ENCODE data around the gene TMEM248.
"Not testable (repeated sequence)": the region's sequence is repeated elsewhere in the genome, so short reads cannot be mapped to it uniquely, and the experiment has no call there.

Gene TMEM248

DNA sequence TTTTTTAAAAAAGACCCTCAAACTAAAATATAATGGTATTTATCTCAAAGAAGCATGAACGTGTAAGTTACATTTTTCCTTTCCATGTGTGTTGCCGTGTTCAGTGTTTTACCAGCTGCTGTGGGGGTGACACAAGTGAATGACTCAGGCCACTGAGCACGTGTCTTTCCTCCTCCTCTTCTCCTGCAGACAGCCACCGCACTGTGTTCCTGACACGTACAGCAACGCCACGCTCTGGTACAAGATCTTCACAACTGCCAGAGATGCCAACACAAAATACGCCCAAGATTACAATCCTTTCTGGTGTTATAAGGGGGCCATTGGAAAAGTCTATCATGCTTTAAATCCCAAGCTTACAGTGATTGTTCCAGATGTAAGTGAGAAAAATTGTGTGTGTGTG, 29.7 kb downstream of the TMEM248 start:
- DNase-seq (ENCODE audit: low read depth), result no peak

DNA sequence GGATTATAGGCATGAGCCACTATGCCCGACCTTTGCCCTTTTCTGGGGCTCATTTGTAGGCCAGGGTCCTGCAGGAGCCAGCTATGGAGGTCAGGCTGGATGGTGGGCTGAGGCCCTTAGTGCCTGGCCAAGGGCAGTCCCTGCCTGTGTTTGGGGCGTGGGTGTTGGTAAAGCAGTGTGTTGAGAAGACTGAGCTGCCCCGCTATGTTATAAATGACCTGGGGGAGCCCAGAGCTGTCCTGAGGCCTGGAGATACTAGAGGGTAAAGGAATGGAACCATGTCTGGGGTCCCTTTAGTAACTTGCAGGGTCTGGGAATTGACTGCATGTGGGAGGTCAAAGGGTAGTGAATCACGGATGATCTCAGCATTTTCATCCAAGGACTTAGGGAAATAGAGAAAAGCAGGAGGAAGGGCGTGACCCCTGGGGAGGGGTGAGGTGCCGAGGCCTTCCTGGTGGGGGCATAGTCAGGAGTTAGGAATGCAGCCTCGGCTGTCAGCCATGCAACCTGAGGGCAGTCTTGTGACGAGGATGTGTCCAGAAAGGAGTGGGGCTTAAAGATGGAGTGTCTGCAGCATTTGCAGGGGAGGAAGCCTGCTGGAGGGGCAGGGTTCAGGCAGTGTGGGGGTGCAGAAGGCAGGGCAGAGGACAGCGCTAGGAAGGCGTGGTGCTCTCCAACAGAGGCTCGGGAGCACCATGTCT, 31.5 kb downstream of the TMEM248 start:
- DNase-seq (ENCODE audit: low read depth), result no peak

DNA sequence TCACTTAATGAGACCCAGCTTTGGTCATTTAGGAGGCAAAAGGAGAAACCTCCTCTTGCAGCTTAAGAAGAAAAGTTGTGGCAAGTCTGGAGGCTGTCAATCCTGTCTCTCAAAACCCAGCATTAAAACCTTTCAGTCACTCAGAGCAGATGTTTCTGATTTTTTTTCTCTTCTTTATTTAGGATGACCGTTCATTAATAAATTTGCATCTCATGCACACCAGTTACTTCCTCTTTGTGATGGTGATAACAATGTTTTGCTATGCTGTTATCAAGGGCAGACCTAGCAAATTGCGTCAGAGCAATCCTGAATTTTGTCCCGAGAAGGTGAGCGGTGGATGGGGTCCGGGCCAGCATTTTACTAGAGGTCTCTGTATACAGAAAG, 32.0 kb downstream of the TMEM248 start:
- DNase-seq (ENCODE audit: low read depth), result no peak

DNA sequence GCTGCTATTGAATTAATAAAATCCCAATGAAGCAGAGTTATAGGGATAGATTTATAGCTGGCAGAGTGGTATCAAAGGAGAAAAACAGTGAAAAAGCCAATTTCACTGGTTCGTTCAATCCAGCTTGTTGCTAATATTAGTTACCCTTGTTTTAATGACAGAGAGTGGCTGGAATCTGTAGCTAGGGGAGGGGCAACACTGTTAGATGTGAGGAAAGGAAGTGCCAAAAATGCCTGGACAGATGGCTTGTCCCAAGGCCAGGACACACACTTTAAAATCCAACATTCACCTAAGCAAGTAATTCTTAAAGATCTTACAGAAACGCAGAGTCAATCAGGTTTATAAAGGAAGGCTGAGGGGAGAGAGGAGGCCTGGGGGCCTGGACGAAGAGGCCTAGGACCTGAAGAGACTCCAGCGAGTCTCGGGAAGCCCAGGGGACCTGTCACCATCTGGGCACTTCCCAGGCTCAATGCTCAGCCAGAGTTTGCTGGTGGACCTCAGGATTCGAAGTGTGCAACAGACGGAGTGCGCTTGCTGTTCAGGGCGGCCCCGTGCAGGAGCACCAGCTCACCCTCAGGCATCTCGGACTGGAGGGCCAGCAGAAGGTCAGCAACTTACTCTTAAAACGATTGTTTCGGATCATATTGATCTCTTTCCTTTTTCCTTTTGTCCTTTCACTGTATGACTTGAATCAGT, 36.7 kb downstream of the TMEM248 start:
- DNase-seq (ENCODE audit: low read depth), result no peak

DNA sequence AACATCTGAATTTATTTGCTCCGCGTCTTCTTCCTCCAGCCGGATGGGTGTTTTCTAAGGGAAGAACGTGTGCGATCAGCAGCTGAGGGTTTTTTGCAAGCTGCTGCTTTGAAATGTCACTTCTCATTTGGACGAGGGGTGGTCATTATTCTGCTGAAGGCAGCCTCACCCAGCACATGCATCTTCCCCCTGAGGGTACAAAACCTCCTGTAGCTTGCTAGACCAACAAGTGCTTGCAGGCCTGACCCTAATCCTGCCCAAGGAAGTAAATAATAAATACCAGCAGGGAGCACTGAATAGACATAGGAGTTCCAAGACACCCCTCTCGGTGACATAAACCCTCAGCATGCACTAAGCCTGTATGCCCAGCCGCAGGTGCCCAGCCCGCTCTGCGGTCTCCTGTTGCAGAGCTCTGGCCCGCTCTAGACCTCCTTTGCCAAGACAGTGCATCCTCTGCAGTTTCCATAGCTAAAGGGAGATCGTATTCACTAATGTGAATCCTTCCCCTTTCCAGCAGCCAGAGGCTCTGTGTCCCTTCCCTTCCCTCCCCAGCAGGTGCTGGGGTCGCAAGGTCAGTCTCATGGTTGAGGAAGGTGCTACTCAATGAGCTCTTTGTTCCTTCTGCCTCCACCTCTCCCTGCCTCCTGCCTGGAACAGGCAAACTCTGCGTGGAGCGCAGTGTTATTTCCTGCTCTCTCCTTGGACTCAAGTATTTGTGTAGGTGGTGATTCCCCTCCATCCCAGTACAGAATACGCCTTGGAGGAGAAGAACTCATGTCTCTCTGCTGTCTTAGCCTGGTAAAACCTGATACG, 37.7 kb downstream of the TMEM248 start:
- DNase-seq (ENCODE audit: low read depth), result no peak

DNA sequence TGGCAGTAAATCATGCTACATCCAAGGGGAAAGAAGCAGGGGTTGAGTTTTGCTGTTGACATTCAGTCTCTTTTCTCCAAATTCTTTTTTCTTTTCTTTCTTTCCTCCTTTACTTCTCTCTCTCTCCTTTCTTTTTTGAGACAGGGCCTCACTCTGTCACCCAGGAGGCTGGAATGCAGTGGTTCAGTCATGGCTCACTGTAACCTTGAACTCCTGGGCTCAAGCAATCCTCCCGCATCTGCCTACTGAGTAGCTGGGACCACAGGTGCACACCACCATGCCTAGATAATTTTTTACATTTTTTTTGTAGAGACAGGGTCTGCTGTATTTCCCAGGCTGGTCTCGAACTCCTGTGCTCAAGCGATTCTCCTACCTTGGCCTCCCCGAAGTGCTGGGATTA, 39.2 kb downstream of the TMEM248 start:
- DNase-seq (ENCODE audit: low read depth), result no peak

DNA sequence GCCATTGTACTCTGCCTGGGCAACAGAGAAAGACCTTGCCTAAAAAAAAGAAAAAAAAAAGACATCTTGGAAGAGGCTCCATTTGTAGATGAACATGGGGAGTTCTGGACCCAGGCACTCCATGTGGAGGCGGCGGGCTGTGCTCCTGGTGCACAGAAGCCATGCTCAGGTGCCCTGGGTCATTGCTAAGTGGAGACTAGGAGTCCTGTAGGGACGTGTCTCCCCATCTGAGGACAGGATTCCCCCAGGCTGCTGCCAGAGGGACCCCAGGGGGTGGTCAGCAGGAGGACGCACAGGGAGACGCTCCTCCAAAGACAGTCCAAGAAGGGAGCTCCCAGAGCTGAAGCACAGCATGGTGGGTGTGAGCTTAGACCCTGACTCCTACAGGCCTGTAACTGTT, 40.1 kb downstream of the TMEM248 start:
- DNase-seq (ENCODE audit: low read depth), result no peak

DNA sequence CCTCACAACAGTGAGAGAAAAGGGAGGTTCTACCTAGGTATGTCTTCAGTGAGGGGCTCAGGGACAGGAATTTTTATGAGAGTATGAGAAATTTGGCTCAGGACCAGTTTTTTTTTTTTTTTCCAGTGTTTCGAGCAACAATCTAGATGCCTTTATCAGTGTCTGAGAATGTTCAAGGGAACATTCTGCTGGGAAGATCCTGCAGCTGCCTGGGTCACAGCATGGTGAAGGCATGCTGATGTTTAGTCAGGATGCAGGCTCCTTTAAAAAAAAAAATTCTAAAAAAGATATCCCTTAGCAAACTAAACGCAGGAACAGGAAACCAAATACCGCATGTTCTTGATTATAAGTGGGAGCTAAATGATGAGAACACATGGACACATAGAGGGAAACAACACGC, 43.4 kb downstream of the TMEM248 start:
- no peak for DNase-seq (ENCODE audit: low read depth)

DNA sequence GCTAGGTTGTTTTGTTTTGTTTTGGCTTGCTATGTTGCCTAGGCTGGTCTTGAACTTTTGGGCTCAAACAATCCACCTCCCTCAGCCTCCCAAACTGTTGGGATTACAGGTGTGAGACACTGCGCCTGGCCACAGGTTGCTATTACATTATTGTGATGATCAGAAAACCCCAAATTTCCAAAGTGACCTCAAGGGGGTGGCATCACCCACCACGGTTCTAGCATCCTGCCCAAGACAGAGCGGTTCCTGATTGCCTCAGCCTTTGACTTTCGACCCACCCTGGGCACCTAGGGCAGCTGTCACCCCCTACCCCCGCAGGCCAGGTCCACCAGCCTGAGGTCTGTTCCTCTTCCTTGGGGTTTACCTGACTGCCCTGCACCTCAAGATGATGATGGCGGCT, 46.0 kb downstream of the TMEM248 start:
- no peak for DNase-seq (ENCODE audit: low read depth)

DNA sequence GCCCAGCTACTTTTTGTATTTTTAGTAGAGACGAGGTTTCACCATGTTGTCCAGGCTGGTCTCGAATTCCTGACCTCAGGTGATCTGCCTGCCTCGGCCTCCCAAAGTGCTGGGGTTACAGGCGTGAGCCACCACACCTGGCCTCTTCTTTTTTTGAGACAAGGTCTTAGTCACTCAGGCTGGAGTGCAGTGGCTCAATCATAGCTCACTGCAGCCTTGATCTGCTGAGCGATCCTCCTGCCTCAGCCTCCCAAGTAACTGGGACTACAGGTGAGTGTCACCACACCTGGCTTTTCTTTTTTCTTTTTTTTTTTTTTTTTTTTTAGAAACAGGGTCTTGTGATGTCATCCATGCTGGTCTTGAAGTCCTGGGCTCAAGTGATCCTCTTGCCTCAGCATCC, 48.0 kb downstream of the TMEM248 start:
- DNase-seq (ENCODE audit: low read depth), result not testable (repeated sequence)

DNA sequence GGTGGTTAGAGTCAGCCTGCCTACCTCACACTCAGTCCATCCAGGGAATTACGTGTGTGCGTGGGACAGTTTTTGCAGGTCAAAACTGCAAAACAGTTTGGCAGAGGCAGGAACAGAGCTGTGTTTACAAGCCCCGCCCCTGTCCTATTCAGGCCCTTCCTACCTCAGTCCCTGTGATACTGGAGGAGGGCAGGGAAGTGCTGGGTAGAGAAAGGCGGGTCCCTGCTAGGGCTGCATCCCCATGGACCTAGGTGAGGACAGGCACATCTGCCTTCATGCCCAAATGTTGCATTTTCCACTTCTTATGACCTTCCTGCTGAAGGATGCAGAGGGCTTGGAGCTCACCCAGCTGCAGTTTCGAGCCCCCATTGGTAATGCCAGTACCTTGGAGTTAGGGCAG, 49.3 kb downstream of the TMEM248 start:
- DNase-seq (ENCODE audit: low read depth), result no peak

DNA sequence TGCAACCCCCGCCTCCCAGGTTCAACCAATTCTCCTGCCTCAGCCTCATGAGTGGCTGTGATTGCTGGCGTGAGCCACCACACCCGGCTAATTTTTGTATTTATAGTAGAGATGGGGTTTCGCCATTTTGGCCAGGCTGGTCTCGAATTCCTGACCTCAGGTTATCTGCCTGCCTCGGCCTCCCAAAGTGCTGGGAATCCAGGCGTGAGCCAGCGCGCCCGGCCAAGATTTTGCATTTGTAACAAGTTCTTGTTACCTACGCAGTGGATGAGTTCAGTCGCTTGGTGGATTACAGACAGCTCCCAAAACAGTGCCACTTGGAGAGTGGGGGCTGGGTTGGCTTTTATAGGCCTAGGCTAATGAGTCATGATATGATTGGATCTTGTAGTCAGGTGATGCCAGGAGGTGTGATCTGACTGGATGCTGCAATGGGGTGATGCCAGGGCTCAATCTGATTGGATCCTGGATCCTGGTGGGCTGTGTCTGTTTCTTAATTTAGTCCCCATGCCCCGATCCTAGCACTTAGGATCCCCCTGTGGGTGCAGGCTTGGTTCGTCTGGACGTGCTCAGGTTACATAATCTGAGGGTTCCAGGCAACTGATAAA, 54.1 kb downstream of the TMEM248 start:
- no peak for DNase-seq (ENCODE audit: low read depth)

DNA sequence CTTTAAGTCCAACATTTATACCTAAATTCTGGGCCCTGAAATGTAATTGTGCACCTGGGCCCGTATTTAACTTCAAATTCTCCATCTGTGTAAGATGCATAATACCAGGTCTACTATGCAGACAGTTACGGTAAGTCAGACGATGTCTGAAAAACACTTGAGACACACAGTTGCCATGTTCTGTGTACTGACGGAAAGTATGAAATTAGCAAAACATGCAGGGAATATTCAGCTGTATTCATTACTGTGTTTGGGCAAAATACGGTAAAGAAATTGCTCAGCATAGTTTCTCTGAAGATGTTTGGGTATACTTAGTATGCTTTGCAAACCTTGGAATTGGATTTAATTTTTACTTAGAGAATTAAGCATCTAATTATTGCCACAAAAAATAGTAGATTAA, 57.3 kb downstream of the TMEM248 start:
- not testable (repeated sequence) for DNase-seq (ENCODE audit: low read depth)

DNA sequence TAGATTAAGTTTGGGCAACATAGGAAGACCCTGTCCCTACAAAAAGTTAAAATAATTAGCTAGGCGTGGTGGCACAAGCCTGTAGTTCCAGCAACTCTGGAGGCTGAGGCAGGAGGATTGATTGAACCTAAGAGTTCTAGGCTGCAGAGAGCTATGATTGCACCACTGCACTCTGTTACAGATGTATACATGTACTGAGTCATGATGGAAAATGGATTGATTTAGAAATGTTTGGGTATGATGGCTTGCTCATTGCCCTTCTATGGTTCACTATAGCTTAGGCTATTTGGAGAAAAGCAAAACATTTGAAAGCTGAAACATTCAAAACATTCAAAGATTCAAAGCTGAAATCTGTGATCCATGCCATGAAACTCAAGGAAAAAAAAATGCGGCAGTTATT, 58.0 kb downstream of the TMEM248 start:
- DNase-seq (ENCODE audit: low read depth), result not testable (repeated sequence)

DNA sequence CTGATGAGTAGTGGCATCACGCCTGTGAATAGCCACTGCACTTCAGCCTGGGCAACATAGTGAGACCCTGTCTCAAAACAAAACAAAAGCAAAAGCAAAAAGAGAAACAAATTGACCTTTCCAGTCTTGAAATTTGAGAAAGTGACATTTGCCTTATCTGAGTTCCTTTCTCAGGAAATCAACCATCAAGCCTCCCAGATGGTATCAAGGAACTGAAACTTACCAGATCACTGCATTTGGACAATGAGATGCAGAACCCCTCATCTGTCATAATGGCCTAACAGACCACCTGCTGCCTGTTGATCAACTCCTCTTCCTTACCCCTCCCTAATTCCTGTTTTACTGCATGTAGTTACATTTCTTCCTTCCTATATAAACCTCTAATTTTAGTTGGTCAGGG, 59.3 kb downstream of the TMEM248 start:
- not testable (repeated sequence) for DNase-seq (ENCODE audit: low read depth)

DNA sequence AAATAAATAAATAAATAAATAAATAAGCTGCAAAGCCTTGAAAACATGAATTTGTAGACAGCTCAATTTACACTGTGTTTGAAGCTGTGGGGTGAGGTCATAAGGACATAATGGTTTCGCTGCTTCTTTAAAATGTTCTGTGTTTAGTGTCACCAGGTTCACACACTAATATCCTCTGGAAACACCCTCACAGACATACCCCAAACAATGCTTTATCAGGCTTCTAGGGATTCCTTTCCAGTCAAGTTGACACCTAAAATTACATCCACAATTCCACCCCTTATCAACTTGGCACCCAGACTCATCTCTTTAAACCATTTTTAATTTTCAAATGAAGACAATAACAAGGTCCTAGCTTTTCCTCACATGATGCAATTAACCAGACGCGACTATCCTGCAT, 68.5 kb downstream of the TMEM248 start:
- DNase-seq (ENCODE audit: low read depth), result not testable (repeated sequence)

DNA sequence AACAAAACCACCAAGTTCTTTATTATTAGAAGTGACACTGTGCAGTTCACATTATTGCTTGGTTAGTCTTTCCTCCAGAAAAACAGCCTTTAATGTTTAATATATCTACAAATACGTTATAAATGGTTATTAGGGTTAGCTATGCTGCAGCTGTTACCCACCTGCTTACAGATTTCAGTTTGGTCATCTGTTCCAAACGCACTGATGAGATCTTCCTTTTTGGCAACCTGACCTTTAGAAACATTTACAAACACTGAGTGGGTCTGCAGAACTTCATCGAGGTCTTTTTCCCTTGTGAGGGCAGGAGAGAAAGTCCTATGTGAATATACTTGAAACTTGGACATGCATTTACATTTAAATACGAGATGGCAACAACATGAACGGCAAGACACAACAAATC, 73.0 kb downstream of the TMEM248 start:
- DNase-seq (ENCODE audit: low read depth), result not testable (repeated sequence)

DNA sequence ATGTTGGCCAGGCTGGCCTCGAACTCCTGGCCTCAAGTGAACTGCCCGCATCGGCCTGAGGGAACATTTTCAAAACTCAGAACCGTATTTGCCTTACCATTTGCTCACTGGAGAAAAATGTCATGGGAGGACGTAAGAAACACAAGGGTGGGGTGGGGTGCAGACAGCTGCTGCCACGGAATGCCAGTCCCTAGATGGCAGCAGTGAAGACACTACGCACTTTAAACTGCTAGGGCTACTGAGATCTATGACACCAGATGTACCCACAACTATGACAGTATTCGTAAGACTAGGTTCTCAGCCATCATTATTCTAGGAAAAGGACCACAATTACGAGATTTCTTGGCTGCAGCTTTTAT, 73.6 kb downstream of the TMEM248 start:
- DNase-seq (ENCODE audit: low read depth), result peak; percentile 11

DNA sequence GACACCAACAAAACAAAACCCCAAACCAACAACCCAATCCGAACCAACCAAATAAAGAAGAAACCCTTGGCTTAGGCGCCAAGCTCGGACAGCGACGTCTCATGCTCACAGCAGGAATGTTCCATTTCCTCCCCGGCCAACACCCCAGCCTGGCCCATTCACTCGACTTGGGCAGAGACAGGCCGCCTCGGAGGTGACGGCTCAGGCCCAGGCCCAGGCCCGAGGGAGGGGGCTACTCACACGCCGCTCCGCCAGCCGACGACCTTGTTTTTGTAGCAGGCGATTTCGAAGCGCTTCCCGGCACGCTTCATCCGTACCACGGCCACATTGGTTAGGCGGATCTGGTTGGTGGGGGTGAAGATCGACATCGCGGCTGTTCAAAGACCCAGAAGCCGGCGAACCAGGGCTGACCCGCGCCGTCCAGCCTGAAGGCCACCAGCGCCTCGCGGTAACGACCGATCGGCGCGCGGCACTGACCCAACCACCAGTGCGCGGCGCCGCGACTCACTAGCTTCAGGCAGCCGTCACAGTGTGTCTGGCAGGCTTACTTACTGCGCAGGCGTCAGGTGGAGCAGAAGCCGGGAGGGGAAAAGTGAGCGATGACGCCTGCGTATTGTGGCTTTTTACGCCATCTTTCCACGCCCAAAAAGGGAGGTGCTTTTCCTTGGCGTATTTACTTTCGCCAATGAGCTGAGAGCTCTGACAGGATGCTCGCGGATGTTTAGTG, 74.2 kb downstream of the TMEM248 start, which contains the start of gene SBDS:
Gene SBDS (minus strand): TSS at position 537 of the 727 bp plus-strand sequence. CDS start 169 bp downstream, at position 368.
- DNase-seq (ENCODE audit: low read depth), result peak; percentile 91

DNA sequence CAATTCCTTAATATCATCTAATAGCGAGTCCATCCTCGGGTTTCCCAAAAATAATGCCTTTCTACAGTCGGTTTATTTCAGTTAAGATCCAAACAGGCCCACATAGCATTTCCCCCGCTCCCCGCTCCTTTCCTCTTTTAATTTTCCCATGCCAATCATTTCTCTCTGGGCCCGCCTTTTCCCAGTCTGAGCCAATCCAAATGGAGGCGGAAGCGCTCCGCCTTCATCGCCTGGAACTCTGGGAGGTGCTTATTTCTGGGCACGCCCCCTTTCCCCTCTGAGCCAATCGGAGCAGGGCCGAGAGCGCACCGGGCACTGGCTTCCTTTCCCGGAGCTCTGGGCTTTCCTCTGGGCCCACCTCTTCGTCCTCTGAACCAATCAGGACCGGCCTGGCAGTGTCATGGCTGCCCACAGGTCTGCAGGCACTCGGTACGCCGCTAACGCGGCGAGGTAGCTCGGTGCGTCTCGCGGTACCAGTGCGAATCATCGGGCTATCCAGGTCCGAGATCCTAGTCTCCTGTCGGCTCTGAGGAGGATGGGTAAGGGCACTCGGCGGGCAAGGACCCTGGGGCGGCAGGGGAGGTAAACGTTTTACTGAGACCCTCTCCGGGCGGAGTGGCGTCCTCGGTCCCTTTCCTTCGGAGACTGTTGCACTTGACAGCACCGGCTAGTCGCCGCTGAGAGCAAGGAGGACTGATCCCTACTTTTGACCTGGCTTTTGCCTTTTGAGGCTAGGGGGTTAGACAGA, 75.6 kb downstream of the TMEM248 start, which contains the start of gene TYW1:
Gene TYW1 (plus strand): TSS at position 390 of the 748 bp plus-strand sequence. CDS start 146 bp downstream, at position 536.
- DNase-seq (ENCODE audit: low read depth), result peak; percentile 98
